Activated naive CD8-positive, alpha-beta T cell treated with anti-CD3 and anti-CD28 coated beads, Interleukin-2, amount 50 U/mL, for 16 hours (primary cell): ENCODE results near the gene CLDN9.

Source experiments
- DNase-seq: peaks from one replicate; pipeline ENCODE4 v3.0.0-alpha.2; 2020; ENCODE audit warnings: low read depth, low spot score

Gene CLDN9

GRCh38 chr16:3017794-3018506, 5.2 kb downstream of the CLDN9 start, which contains the start of gene CLDN6:
CLDN6 (minus strand) TSS chr16:3018183; CDS start chr16:3016021, 2,162 bp downstream.
- no peak for DNase-seq

GRCh38 chr16:3019594-3020246, 7.0 kb downstream of the CLDN9 start:
- DNase-seq, result no peak

DNA sequence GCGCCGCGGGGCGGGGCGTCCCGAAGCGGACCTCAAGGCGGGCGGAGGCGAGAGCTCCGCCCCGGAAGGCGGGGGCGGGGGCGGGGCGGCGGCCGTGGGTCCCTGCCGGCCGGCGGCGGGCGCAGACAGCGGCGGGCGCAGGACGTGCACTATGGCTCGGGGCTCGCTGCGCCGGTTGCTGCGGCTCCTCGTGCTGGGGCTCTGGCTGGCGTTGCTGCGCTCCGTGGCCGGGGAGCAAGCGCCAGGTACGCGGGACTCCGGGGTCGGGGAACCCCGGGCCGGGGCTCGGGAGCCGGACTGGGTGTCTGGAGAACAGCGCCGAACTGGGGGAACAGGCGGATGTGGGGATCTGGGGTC, 7.5 kb downstream of the CLDN9 start, which contains the start of gene TNFRSF12A:
Gene TNFRSF12A (plus strand): TSS at position 122 of the 357 bp plus-strand sequence. CDS start 30 bp downstream, at position 152.
- DNase-seq, result no peak

DNA sequence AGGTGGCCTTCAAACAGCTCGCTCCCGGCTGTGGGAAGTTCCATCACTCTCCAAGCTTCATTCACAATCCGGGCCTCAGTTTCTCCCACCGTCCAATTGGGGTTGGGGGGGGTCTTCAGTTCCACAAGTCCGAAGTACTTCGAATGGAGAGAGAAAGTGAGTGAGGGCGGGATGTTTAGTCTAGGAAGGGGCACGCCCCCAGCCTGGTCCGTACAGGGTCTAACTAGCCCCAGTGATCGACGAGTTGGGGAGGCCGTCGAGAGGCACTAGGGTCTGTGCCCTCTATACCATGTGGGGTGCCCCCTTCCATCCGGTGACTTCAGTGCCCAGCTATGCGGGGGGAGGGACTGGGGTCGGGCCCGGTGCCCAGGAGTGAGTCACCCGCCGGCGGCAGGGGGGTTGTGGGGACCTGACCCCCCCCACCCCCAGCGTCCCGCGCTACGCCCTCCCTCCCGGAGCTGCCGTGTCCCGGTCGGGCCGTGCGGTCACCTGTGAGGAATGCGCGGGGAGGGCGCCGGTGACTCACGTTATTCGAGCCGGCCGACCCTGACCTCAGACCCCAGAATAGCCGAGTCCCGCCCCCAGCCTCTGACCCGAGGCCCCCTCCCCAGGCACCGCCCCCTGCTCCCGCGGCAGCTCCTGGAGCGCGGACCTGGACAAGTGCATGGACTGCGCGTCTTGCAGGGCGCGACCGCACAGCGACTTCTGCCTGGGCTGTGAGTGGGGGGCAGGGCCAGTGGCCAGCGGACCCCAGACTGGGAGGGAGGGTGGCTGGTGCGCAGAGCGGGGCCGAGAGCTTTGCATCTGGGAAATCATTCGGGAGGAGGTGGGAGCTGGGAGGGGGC, 8.1 kb downstream of the CLDN9 start:
- DNase-seq, result no peak

DNA sequence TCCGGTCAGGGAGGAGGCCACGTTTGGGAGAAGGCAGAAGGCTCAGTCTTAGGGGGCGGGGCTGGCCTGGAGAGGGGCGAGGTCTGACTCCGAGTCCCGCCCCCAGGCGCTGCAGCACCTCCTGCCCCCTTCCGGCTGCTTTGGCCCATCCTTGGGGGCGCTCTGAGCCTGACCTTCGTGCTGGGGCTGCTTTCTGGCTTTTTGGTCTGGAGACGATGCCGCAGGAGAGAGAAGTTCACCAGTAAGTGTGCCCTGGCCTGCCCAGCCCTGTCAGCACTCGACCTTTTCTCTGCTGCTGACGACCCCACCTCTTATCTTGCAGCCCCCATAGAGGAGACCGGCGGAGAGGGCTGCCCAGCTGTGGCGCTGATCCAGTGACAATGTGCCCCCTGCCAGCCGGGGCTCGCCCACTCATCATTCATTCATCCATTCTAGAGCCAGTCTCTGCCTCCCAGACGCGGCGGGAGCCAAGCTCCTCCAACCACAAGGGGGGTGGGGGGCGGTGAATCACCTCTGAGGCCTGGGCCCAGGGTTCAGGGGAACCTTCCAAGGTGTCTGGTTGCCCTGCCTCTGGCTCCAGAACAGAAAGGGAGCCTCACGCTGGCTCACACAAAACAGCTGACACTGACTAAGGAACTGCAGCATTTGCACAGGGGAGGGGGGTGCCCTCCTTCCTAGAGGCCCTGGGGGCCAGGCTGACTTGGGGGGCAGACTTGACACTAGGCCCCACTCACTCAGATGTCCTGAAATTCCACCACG, 8.9 kb downstream of the CLDN9 start:
- DNase-seq, result peak; percentile 58

- peak; percentile 78 for DNase-seq
These were observed 9.5 kb downstream of the CLDN9 start for GRCh38 chr16:3022208-3022683.

DNA sequence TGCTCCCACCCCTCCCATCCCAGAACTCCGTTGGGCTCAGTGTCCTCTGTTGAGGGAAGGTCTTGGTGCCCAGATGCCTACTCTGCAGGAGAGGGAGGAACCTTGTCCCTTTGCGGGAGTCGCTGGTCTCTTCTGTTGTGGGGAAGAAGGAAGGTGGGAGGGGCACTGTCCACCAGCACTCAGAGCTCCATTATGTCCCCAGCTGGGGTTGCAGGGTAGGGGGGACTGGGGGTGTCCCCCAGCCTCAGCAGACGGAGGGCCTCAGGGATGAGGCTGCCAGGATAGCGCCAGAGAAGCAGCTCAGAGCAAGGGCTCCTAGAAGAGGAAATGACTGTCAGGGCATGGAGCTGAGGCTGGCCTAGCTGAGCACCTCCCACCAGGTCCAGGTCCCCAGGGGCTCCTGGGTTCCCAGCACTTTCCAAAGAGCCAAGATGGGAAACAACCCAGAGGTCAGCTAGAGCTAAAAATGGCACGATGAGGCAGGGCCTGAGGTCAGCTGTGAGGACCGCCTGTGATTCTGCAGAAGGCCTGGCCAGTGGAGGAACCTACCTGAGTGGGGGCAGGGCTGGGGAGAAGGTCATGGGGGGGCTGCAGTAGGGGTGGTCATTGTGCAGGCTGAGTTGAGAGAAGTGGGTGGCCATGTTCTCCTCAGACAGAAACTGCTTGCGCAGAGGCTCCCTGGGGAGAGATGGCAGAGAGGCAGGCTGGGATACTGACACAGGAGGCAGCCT, 10.1 kb downstream of the CLDN9 start:
- DNase-seq, result no peak

DNA sequence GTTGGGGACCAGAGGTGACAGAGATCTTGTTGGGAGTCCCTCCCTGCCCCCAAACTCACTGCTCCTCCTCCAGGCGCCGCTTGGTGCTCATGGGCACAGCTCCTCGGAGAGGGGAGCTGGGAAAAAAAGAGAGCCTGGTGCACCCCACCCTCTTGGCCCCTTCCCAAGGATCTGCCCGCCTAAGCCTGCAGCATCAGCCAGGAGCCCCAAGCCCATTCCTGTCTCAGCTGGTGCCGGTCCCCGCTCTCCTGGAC, 10.6 kb downstream of the CLDN9 start:
- no peak for DNase-seq

- DNase-seq, result peak; percentile 85
These were observed 11.2 kb downstream of the CLDN9 start, which contains the start of the genes HCFC1R1 and THOC6 for GRCh38 chr16:3023669-3024478. HCFC1R1 (minus strand) TSS chr16:3023942; CDS start chr16:3023941, 1 bp downstream. THOC6 (plus strand) TSS chr16:3024035; CDS start chr16:3024327, 292 bp downstream.

GRCh38 chr16:3025032-3026002, 12.6 kb downstream of the CLDN9 start:
- no peak for DNase-seq

GRCh38 chr16:3026003-3026378, 13.3 kb downstream of the CLDN9 start:
- DNase-seq, result no peak

- no peak for DNase-seq
These were observed 14.1 kb downstream of the CLDN9 start for GRCh38 chr16:3026609-3027488.

DNA sequence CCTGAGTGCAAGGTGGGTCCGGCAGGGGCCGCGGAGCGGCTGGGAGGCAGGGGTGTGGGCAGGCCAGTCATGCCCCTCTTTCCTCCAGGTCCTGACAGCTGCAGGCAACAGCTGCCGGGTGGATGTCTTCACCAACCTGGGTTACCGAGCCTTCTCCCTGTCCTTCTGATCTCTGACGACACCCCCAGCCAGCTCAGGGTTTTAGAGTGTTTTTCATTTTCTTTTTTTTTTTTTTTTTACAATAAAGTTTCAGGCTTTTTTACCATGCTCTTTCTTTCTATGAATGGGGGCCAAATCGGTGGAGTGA, 14.7 kb downstream of the CLDN9 start:
- DNase-seq, result no peak

DNA sequence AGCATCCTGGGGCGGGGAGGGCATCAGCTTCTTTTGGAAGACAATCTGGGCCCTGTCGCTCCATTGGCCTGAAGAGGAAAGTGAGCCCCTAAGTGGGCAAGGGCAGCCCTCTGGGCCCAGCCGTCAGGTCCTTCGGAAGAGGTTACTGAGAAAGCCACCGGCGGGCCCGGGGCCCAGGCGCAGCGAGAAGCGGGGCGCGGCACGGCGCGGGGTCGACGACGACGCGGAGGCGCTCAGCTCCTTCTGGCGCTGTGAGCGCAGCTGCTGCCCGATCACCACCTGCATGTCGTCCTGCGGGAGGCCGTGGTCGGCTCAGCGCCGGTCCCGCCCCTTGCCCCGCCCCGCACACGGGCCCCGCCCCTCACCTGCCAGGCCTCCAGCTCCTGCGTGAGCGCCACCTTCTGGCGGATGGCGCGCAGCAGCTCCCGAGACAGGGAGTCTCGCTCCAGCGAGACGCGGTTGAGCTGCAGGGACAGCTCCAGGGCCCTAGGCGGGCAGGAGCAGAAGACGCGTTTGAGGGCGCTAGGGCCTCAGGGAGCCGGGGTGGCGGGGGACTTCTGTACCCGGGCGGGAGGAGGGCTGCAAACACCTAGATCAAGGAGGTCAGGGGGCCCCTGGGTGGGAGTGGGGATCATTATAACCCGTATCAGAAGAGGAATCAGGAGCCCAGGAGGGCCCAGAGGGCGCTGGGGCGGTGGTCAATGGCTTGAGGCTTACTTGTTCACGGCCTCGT, 15.4 kb downstream of the CLDN9 start:
- DNase-seq, result peak; percentile 77

- no peak for DNase-seq
These were observed 16.1 kb downstream of the CLDN9 start for GRCh38 chr16:3028716-3029319.

GRCh38 chr16:3029491-3030221, 16.9 kb downstream of the CLDN9 start:
- DNase-seq, result no peak
